Fibroblast of skin of left quadriceps (primary cell): ENCODE results near the gene HIRIP3.
"Not testable (repeated sequence)": the region's sequence is repeated elsewhere in the genome, so short reads cannot be mapped to it uniquely, and the experiment has no call there.

Experiments used
- DNase-seq, 2 experiments: peaks; one replicate each; pipeline ENCODE4 v3.0.0-alpha.2; 2013; ENCODE audit warnings: low read depth in 2 of 2

Gene HIRIP3

GRCh38 chr16:30016555-30017276 is 21.3 kb upstream of the HIRIP3 start:
- DNase-seq, result no peak

DNA sequence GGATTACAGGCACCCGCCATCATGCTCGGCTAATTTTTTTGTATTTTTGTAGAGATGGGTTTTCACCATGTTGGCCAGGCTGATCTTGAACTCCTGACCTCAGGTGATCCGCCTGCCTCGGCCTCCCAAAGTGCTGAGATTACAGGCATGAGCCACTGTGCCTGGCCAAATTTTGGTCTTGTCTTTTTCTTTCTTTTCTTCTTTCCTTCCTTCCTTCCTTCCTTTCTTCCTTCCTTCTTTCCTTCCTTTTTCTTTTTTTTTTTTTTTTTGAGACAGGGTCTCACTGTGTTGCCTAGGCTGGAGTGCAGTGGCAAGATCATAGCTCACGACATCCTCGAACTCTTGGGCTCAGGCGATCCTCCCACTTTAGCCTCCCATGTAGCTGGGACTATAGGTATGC is 20.0 kb upstream of the HIRIP3 start:
- DNase-seq, result not testable (repeated sequence)

DNA sequence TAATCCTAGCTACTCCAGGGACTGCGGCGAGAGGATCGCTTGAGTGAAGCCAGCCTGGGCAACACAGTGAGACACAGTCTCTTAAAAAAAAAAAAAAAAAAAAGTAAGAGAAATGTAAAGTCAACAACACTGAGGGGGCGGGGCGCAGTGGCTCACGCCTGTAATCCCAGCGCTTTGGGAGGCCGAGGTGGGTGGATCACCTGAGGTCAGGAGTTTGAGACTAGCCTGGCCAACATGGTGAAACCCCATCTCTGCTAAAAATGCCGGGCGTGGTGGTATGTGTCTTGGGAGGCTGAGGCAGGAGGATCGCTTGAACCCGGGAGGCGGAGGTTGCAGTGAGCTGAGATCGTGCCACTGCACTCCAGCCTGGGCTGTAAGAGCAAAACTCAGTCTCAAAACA is 17.2 kb upstream of the HIRIP3 start:
- not testable (repeated sequence) for DNase-seq

DNA sequence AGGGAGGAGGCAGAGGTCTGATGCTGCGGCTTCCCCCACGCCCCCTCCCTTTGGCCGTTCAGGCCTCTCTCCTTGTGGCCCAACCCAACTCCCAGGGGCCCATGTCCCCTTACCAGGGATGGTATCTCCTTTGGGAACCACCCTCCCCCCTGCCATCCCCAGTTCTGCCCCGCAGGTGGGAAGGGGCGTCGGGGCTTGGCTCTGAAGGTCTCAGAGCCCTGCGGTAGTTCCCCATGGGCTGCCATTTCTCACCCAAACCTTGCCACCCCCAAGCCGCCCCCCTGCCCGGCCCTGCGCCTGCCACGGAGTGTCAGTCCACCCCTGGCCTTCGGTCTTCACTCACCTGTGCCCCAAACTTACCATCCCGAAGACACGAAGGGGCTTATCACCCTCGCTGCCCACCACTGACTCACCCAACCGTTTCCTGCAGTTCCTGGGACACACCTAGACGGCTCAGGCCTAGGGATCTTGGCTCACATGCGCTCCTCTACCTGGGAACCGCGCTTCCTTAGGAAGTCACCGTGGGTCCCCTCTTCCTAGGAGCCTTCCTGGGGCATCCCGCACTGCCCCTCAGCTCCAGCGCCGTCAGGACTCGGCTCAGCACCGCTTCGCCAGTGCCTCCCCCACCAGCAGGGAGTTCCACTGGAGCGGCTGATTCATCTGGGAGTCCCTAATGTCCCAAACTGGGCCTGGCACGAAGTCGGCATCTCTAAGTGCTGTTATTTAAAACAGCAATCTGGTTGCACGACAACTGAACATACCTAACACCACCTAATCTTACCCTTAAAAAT is 16.5 kb upstream of the HIRIP3 start:
- no peak for DNase-seq

DNA sequence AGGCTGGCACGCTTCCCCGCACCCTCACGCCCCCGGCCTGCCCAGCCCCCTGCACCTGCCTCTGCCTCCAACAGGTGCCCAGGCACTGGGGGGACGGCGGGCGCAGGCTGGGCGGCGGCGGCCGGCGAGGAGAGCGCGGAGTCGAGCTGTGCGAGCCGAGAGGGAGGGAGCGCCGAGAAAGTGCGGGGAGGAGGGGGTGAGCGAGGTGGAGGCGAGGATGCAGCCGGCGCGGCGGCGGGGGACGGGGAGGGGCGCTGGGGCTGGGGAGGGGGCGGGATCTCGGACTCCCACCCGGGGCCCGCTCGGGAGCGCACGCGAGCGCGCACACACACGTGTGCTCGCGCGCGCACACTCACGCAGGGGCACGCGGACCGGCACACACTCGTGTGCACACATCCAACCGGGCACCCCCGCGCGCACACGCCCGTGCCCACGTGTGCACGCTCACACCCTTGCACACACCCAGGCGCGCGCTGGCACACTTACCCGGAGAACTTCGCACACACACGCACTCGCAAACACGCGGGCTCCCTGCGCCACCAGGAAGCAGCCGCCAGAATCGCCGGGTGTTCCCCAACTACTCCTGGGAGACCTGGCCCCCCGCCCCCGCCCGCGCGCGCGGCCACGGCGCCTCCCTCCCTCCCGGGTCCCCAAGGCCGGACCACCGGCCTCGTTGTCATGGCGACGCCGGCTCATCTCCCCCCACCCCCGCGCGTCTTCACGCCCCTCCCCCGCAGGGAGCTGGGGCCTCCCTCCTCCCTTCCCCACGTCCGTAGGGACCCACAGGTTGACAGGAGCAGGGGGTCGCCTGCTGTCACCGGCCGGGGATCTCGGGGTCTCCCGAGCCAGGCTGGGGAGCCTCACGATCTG is 15.7 kb upstream of the HIRIP3 start, which contains the start of gene DOC2A:
Gene DOC2A (minus strand): TSS at position 184 of the 870 bp plus-strand sequence. CDS start 805 bp downstream, outside the sequence.
- DNase-seq, result no peak

GRCh38 chr16:30009990-30010843 is 14.8 kb upstream of the HIRIP3 start:
- no peak for DNase-seq

- no peak for DNase-seq
Measured at GRCh38 chr16:30009085-30009862, 13.9 kb upstream of the HIRIP3 start.

- DNase-seq, result no peak
Measured at GRCh38 chr16:30007378-30007895, 12.0 kb upstream of the HIRIP3 start.

GRCh38 chr16:30006659-30007377 is 11.4 kb upstream of the HIRIP3 start:
- DNase-seq, result no peak

- DNase-seq, result no peak
Measured at GRCh38 chr16:30006095-30006473, 10.7 kb upstream of the HIRIP3 start.

DNA sequence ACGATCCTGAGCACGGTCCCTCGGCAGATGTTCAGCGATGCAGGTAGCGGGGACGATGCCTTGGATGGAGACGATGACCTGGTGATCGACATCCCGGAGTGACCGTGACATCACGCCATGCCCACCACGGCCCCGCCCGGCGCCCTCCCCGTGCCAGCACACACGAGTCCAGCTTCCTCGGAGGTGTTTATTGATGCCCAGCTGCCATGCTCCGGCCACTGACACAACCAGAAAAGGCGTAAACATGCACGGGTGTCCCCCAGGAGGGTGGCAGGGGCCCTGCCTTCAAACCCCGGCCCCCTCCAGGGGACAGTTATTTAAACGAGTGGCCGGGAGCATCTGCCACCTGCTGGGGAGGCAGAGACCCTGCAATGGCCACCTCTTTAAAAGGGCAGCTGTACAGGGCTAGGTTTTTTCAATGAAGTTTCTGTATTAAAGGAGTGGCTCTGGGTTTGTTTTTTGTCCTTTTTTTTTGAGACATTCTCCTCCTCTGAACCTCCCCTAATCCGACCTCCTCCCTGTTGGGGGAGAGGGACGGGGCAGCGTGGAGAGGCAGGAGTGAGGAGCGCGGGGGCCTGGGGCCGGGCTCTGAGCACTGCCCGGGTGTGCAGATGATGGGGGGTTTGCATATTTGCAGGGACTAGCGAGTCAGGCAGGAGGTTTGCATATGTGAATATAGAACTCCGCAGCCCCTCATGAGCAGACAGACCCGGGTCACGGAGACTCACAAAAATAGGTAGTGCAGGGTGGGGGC is 10.1 kb upstream of the HIRIP3 start:
- no peak for DNase-seq

GRCh38 chr16:30004811-30005242 is 9.4 kb upstream of the HIRIP3 start:
- no peak for DNase-seq

GRCh38 chr16:30004424-30004776 is 9.0 kb upstream of the HIRIP3 start:
- DNase-seq, result no peak

- no peak for DNase-seq
Measured at GRCh38 chr16:30003670-30004423, 8.4 kb upstream of the HIRIP3 start.

GRCh38 chr16:30002614-30003346 is 7.4 kb upstream of the HIRIP3 start:
- no peak for DNase-seq

- no peak for DNase-seq
Measured at GRCh38 chr16:30000735-30001631, 5.6 kb upstream of the HIRIP3 start.
